Urinary bladder (tissue), 2 donors: Measurements from ENCODE around the gene HOXB4. TPM values are rescaled to one million over a fixed set of nuclear protein-coding genes. Genes with fewer than 3 reads are reported as not detected.

ENCODE experiments used
- polyA plus RNA-seq: library from polyadenylated mRNA; stranded (reverse); fragments of 200-250 nt; gene quantifications from one replicate; pipeline ENCODE4 v1.2.3, GENCODE V29; 2013
- total RNA-seq: library from RNA; depleted of rRNA; stranded (reverse); fragments of >200 nt; gene quantifications from one replicate; pipeline ENCODE4 v1.2.3, GENCODE V29; 2014
- donor health status: healthy.

Gene HOXB4
- total and polyA plus RNA-seq, 2 donors: 2.0 to 2.1 TPM

Other genes with a start within 250 kb of the HOXB4 start
- 1.7 TPM for gene SKAP1, start 148.1 kb downstream of the HOXB4 start, total RNA-seq
- 2.1 TPM for gene SKAP1, start 148.1 kb downstream of the HOXB4 start, polyA plus RNA-seq
- gene HOXB1, start 47.3 kb downstream of the HOXB4 start, total RNA-seq: not detected
- not detected for gene HOXB1, start 47.3 kb downstream of the HOXB4 start, polyA plus RNA-seq
- gene HOXB2, start 33.2 kb downstream of the HOXB4 start, total RNA-seq: 3.1 TPM
- 18.6 TPM for gene HOXB2, start 33.2 kb downstream of the HOXB4 start, polyA plus RNA-seq
- gene HOXB3, start 11.9 kb upstream of the HOXB4 start, total RNA-seq: 10.8 TPM
- 6.1 TPM for gene HOXB3, start 11.9 kb upstream of the HOXB4 start, polyA plus RNA-seq
- 0.16 TPM for gene HOXB5, start 15.4 kb upstream of the HOXB4 start, total RNA-seq
- gene HOXB5, start 15.4 kb upstream of the HOXB4 start, polyA plus RNA-seq: 1.2 TPM
- gene HOXB6, start 26.6 kb upstream of the HOXB4 start, total RNA-seq: 3.1 TPM
- 4.0 TPM for gene HOXB6, start 26.6 kb upstream of the HOXB4 start, polyA plus RNA-seq
- gene HOXB7, start 32.7 kb upstream of the HOXB4 start, total RNA-seq: 2.5 TPM
- 6.7 TPM for gene HOXB7, start 32.7 kb upstream of the HOXB4 start, polyA plus RNA-seq
- gene HOXB8, start 36.9 kb upstream of the HOXB4 start, total RNA-seq: 0.85 TPM
- 1.2 TPM for gene HOXB8, start 36.9 kb upstream of the HOXB4 start, polyA plus RNA-seq
- gene HOXB9, start 48.0 kb upstream of the HOXB4 start, total RNA-seq: 0.85 TPM
- gene HOXB9, start 48.0 kb upstream of the HOXB4 start, polyA plus RNA-seq: 0.35 TPM
- gene PRAC1, start 144.2 kb upstream of the HOXB4 start, total RNA-seq: 7.7 TPM
- 18.0 TPM for gene PRAC1, start 144.2 kb upstream of the HOXB4 start, polyA plus RNA-seq
- 2.1 TPM for gene PRAC2, start 144.8 kb upstream of the HOXB4 start, total RNA-seq
- gene PRAC2, start 144.8 kb upstream of the HOXB4 start, polyA plus RNA-seq: 1.7 TPM
- gene HOXB13, start 150.4 kb upstream of the HOXB4 start, total RNA-seq: 1.7 TPM
- 1.5 TPM for gene HOXB13, start 150.4 kb upstream of the HOXB4 start, polyA plus RNA-seq
- not detected for gene TTLL6, start 238.9 kb upstream of the HOXB4 start, total RNA-seq
- gene TTLL6, start 238.9 kb upstream of the HOXB4 start, polyA plus RNA-seq: 0.15 TPM